ENCODE results near the gene EFL1. TPM values are rescaled to one million over a fixed set of nuclear protein-coding genes. Genes with fewer than 3 reads are reported as not detected.

The EFL1 gene
- polyA plus RNA-seq, 1 of the 3 experiments (the other 2 are of a cell fraction), result 12.3 TPM

DNA sequence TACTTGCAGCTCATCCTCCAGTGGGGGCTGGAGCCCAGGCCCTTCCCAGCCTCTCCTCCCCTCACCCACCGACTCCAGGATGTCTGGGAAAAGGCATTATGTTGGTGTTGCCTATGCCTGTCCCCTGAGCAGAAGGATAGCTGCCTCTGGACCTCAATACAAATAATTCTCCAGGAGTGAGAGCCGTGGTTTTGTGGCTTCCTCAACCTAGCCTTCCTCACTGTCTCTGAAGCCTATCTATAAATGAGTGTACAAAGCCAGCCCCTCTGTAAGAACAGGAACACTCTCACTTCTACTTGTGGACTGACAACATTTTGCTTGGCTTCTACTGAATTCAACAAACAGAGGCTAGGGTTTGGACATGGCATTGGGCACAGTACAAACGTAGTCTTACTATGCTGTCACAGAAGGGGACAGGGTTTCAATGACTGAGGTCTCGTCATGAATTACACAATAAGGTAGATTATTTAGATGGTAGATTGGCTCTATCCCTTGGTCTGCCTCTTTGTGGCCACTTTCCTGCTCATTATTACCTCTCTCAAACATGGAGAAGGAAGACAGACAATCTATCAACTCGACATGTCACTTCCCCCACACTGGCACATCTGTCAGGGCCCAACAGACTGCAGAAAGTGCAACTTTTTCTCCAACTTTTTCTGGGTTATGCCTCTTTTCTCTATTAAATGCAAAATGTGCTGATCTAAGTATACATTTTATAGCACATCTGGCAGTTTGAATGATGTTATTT lies 134.0 kb downstream of the EFL1 start (continued):
- no peak for TF ChIP-seq SMC3 (IDR thresholded peaks at IDR 0.05; ENCODE audit: low read depth, low read length)

DNA sequence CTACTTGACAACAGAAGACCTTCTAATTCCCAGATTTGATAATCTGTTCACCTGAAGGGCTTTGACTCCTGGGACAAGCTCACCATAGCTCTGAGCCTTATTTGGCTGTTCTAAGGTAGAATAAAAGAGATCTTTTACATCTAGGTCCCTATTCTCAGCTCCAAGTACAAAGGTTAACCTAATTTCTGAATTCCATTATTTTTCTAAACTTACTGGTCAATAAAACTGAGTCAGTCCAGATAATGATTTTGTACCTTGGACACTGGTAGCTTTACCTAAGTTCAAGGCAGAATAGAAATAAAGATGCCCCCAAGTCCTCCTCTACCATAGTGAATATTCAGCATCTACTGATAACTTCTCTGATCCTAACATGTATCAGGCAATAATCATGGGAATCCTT lies 135.0 kb downstream of the EFL1 start:
- no peaks in the 10 kb centered on the region for H4K20me1 ChIP-seq (ENCODE audit: insufficient read depth)
- H3K9ac ChIP-seq, result no peak overlapping the region
- H3K4me1 ChIP-seq (ENCODE audit: control insufficient read depth in 1 of 2, insufficient read depth in 2 of 2, low read depth in 1 of 2, low read length in 1 of 2), result peaks cover 34 to 36% of the 10 kb centered on the region in 2 experiments
- peak overlapping the region; percentile 92 to 94 for H3K27ac ChIP-seq (ENCODE audit: low read depth in 2 of 2, low read length in 1 of 2)
- peaks cover 37% of the 10 kb centered on the region for H3F3A ChIP-seq (replicated peaks; ENCODE audit: insufficient read depth)
- H3K27me3 ChIP-seq (ENCODE audit: insufficient read depth), result no peaks in the 10 kb centered on the region
- peaks cover 0 to 7% of the 10 kb centered on the region in 2 experiments for H3K36me3 ChIP-seq (replicated peaks in 1 of 2; ENCODE audit: control insufficient read depth in 1 of 2, insufficient read depth in 2 of 2, low read length in 1 of 2)
- H3K4me3 ChIP-seq (ENCODE audit: low read depth in 2 of 2, low read length in 1 of 2), result no peak overlapping the region
- ChIA-PET POLR2A (no interaction called here), CTCF (interaction anchor here (0.6 to 2.3 kb wide), 6 partner anchors 8 to 717 kb away, joined by 3 to 14 read pairs (median 4); no protein-coding TSS in a partner anchor)
- no peaks in the 10 kb centered on the region for H3K9me2 ChIP-seq
- no peaks in the 10 kb centered on the region; the same call in 1 of the 2 replicates for H3K79me2 ChIP-seq (ENCODE audit: insufficient read depth)
- H2AFZ ChIP-seq (ENCODE audit: low read depth), result no peak overlapping the region
- no peak overlapping the region for H3K4me2 ChIP-seq
- TF ChIP-seq YY1 (IDR thresholded peaks at IDR 0.05; ENCODE audit: low read depth) (no peak), CHD2 (IDR thresholded peaks at IDR 0.05; ENCODE audit: low read length, partially characterized antibody) (no peak), FOXJ3 (CRISPR knock-in tag; IDR thresholded peaks at IDR 0.05) (no peak), EZH2phosphoT487 (IDR thresholded peaks at IDR 0.05; ENCODE audit: borderline replicate concordance, low read depth) (no peak), MEF2A (IDR thresholded peaks at IDR 0.05; ENCODE audit: borderline replicate concordance, low read depth) (no peak), NFIC (IDR thresholded peaks at IDR 0.05; ENCODE audit: borderline replicate concordance) (no peak), GATA2 (CRISPR knock-in tag; IDR thresholded peaks at IDR 0.05) (no peak), ELF1 (IDR thresholded peaks at IDR 0.05) (no peak)
- TF ChIP-seq, protein P1, sequence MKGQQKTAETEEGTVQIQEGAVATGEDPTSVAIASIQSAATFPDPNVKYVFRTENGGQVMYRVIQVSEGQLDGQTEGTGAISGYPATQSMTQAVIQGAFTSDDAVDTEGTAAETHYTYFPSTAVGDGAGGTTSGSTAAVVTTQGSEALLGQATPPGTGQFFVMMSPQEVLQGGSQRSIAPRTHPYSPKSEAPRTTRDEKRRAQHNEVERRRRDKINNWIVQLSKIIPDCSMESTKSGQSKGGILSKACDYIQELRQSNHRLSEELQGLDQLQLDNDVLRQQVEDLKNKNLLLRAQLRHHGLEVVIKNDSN (IDR thresholded peaks at IDR 0.05; ENCODE audit: borderline replicate concordance, low read depth), result no peak
- H3K9me3 ChIP-seq, result no peaks in the 10 kb centered on the region
- DNase-seq, result no peak

DNA sequence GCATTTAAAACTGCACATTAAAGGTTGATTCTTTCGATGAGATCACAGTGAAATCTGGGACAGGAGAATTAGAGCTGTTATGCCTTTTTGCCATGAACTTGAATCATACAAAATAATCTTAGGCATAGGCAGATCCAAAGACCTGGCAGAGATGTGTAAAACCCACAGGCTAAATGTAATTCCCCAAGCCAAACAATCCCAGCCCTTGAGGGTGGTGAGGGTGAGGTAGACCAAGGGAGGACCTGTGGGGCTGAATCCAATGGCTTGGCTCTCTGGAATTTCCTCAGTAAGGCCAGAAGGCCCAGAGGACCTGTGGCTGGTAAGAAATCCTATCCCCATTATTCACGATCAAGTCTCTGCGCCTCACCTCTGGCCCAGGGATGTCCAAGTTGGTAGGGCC lies 136.2 kb downstream of the EFL1 start:
- peaks cover 32% of the 10 kb centered on the region in 2 experiments for H3K4me1 ChIP-seq (ENCODE audit: control insufficient read depth in 1 of 2, insufficient read depth in 2 of 2, low read depth in 1 of 2, low read length in 1 of 2)

More for the DNA sequence above, 136.2 kb downstream of the EFL1 start:
- CTCF ChIA-PET, result interaction anchor here (1.3 to 2.3 kb wide), 3 partner anchors 10 to 716 kb away, joined by 4 to 14 read pairs (median 5); no protein-coding TSS in a partner anchor
- over 99% methylated on average over 3 of the region's 3 CpGs for WGBS (ENCODE audit: low lambda C conversion rate)
- DNase-seq, result no peak
- Histone ChIP-seq H3K27ac (ENCODE audit: low read depth in 2 of 2, low read length in 1 of 2) (no peak overlapping the region), H3K9me3 (no peaks in the 10 kb centered on the region), H3K79me2 (ENCODE audit: insufficient read depth) (no peaks in the 10 kb centered on the region; the same call in 1 of the 2 replicates), H3F3A (replicated peaks; ENCODE audit: insufficient read depth) (peaks cover 40% of the 10 kb centered on the region), H2AFZ (ENCODE audit: low read depth) (no peak overlapping the region), H4K20me1 (ENCODE audit: insufficient read depth) (no peaks in the 10 kb centered on the region), H3K27me3 (ENCODE audit: insufficient read depth) (no peaks in the 10 kb centered on the region), H3K9me2 (no peaks in the 10 kb centered on the region), H3K36me3 (replicated peaks in 1 of 2; ENCODE audit: control insufficient read depth in 1 of 2, insufficient read depth in 2 of 2, low read length in 1 of 2) (peaks cover 0 to 7% of the 10 kb centered on the region in 2 experiments), H3K9ac (no peak overlapping the region), H3K4me3 (ENCODE audit: low read depth in 2 of 2, low read length in 1 of 2) (no peak overlapping the region), H3K4me2 (no peak overlapping the region)
- POLR2A ChIA-PET, result no interaction called here
- no peak for TF ChIP-seq GABPA (IDR thresholded peaks at IDR 0.05; ENCODE audit: low read depth)
- TF ChIP-seq POLR2AphosphoS5 (IDR thresholded peaks at IDR 0.05; ENCODE audit: low read depth, low read length), result no peak
- TF ChIP-seq, protein P2, sequence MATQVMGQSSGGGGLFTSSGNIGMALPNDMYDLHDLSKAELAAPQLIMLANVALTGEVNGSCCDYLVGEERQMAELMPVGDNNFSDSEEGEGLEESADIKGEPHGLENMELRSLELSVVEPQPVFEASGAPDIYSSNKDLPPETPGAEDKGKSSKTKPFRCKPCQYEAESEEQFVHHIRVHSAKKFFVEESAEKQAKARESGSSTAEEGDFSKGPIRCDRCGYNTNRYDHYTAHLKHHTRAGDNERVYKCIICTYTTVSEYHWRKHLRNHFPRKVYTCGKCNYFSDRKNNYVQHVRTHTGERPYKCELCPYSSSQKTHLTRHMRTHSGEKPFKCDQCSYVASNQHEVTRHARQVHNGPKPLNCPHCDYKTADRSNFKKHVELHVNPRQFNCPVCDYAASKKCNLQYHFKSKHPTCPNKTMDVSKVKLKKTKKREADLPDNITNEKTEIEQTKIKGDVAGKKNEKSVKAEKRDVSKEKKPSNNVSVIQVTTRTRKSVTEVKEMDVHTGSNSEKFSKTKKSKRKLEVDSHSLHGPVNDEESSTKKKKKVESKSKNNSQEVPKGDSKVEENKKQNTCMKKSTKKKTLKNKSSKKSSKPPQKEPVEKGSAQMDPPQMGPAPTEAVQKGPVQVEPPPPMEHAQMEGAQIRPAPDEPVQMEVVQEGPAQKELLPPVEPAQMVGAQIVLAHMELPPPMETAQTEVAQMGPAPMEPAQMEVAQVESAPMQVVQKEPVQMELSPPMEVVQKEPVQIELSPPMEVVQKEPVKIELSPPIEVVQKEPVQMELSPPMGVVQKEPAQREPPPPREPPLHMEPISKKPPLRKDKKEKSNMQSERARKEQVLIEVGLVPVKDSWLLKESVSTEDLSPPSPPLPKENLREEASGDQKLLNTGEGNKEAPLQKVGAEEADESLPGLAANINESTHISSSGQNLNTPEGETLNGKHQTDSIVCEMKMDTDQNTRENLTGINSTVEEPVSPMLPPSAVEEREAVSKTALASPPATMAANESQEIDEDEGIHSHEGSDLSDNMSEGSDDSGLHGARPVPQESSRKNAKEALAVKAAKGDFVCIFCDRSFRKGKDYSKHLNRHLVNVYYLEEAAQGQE (IDR thresholded peaks at IDR 0.05; ENCODE audit: low read depth, low read length), result no peak
